Smooth muscle cell (in vitro differentiated cells): ENCODE results near the gene SPATA31D4. TPM values are rescaled to one million over a fixed set of nuclear protein-coding genes. Genes with fewer than 3 reads are reported as not detected.

Source experiments
- DNase-seq: peaks from one replicate; lab custom pipeline; 2025; ENCODE audit not compliant: unreplicated experiment; lab: John Stamatoyannopoulos, UW
- H2AFZ ChIP-seq: fragments of 200-600 bp; sonication (generic); 2 replicates; pipeline ENCODE4 v1.6.0; 2016; ENCODE audit warnings: antibody characterized with exemption, low read depth, mild to moderate bottlenecking
- H3F3A ChIP-seq: fragments of 200-600 bp; sonication (generic); 2 replicates; pipeline ENCODE4 v1.6.0; 2017; ENCODE audit warnings: antibody characterized with exemption, low read depth
- H3K27ac ChIP-seq: fragments of 200-600 bp; sonication (generic); 2 replicates; pipeline ENCODE4 v1.5.1; 2016; ENCODE audit warnings: low read depth, mild to moderate bottlenecking
- H3K27me3 ChIP-seq: fragments of 200-600 bp; sonication (generic); 2 replicates; pipeline ENCODE4 v1.6.1; 2016; ENCODE audit warnings: low read depth, mild to moderate bottlenecking
- H3K36me3 ChIP-seq: fragments of 200-600 bp; sonication (generic); 2 replicates; pipeline ENCODE4 v1.5.1; 2016; ENCODE audit warnings: low read depth
- H3K4me1 ChIP-seq: fragments of 200-600 bp; sonication (generic); 2 replicates; pipeline ENCODE4 v1.5.1; 2016; ENCODE audit warnings: low read depth
- H3K4me2 ChIP-seq: fragments of 200-600 bp; sonication (generic); 2 replicates; pipeline ENCODE4 v1.6.0; 2016; ENCODE audit warnings: mild to moderate bottlenecking
- H3K4me3 ChIP-seq: fragments of 200-600 bp; sonication (generic); 2 replicates; pipeline ENCODE4 v1.5.1; 2016; ENCODE audit warnings: mild to moderate bottlenecking
- H3K79me2 ChIP-seq: fragments of 200-600 bp; sonication (generic); 2 replicates; pipeline ENCODE4 v1.6.0; 2016; ENCODE audit warnings: low read depth, mild to moderate bottlenecking
- H3K9ac ChIP-seq: fragments of 200-600 bp; sonication (generic); 2 replicates; pipeline ENCODE4 v1.6.0; 2016; ENCODE audit warnings: low read depth
- H3K9me3 ChIP-seq: fragments of 200-600 bp; sonication (generic); replicated peaks from 2 replicates; pipeline ENCODE4 v1.5.1; 2016; ENCODE audit warnings: low read depth
- H4K20me1 ChIP-seq: fragments of 200-600 bp; sonication (generic); 2 replicates; pipeline ENCODE4 v1.6.0; 2016; ENCODE audit warnings: low read depth
- WGBS: methylation state at CpG from one replicate; pipeline ENCODE4 v1.1.7; 2016; ENCODE audit warnings: low lambda C conversion rate; 5-methylcytosine and 5-hydroxymethylcytosine counted together
- polyA plus RNA-seq: library from polyadenylated mRNA; unstranded; fragments of >200 nt; fragmentation: Nextera tagmentation; extraction: Ambion mirVana; gene quantifications from 2 replicates; pipeline ENCODE4 v1.2.1, GENCODE V29; 2016
- total RNA-seq: library from RNA; depleted of rRNA; stranded (reverse); fragments of >200 nt; gene quantifications from 2 replicates; pipeline ENCODE4 v1.2.3, GENCODE V29; 2014
- TF ChIP-seq, protein P1 (sequence below): fragments of 200-600 bp; sonication (generic); IDR thresholded peaks from 2 replicates; pipeline ENCODE4 v1.5.1; 2017; ENCODE audit warnings: borderline replicate concordance, mild to moderate bottlenecking, antibody characterized with exemption; ENCODE audit not compliant: insufficient read depth, poor library complexity, severe bottlenecking

The SPATA31D4 gene
- total and polyA plus RNA-seq, 2 experiments from 2014 or later, result not detected

- Histone ChIP-seq H3K4me1 (peaks cover 3% of the 10 kb centered on the region), H3K79me2 (no peaks in the 10 kb centered on the region), H2AFZ (no peak overlapping the region), H3K36me3 (no peaks in the 10 kb centered on the region), H3K27me3 (no peaks in the 10 kb centered on the region), H3K4me2 (no peak overlapping the region), H3F3A (no peaks in the 10 kb centered on the region), H3K4me3 (no peak overlapping the region), H3K9me3 (no peaks in the 10 kb centered on the region), H4K20me1 (no peaks in the 10 kb centered on the region), H3K9ac (no peak overlapping the region), H3K27ac (no peak overlapping the region)
- 68% methylated on average over 1 of the region's 1 CpG for WGBS
- TF ChIP-seq, protein P1, sequence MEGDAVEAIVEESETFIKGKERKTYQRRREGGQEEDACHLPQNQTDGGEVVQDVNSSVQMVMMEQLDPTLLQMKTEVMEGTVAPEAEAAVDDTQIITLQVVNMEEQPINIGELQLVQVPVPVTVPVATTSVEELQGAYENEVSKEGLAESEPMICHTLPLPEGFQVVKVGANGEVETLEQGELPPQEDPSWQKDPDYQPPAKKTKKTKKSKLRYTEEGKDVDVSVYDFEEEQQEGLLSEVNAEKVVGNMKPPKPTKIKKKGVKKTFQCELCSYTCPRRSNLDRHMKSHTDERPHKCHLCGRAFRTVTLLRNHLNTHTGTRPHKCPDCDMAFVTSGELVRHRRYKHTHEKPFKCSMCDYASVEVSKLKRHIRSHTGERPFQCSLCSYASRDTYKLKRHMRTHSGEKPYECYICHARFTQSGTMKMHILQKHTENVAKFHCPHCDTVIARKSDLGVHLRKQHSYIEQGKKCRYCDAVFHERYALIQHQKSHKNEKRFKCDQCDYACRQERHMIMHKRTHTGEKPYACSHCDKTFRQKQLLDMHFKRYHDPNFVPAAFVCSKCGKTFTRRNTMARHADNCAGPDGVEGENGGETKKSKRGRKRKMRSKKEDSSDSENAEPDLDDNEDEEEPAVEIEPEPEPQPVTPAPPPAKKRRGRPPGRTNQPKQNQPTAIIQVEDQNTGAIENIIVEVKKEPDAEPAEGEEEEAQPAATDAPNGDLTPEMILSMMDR, result no peak
- DNase-seq, result no peak
Observed at GRCh38 chr9:81886665-81887064, 41.6 kb upstream of the SPATA31D4 start.

DNA sequence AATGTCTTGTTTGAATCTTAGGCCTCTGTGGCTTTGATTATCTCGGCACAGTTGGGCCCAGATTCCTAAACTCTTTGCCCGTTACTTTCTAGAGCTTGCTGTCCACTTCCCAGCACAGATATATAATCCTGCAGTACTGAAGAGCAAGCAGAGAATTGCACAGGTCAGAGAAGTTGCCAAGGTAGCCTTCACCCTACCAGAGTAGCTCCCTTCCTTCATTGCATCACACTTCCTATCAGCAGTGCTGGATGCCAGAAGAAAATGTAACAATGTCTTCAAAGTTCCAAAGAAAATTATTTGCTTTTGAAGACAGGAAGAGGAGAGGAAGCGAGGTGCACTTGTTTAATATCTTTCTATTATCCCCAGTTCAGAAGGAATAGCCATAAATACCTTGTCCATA is 38.1 kb upstream of the SPATA31D4 start:
- Histone ChIP-seq H3K27me3 (no peaks in the 10 kb centered on the region), H3F3A (no peaks in the 10 kb centered on the region), H3K36me3 (no peaks in the 10 kb centered on the region), H3K9ac (no peak overlapping the region), H3K9me3 (no peaks in the 10 kb centered on the region), H4K20me1 (no peaks in the 10 kb centered on the region), H3K79me2 (no peaks in the 10 kb centered on the region), H3K4me2 (no peak overlapping the region), H3K4me3 (no peak overlapping the region), H3K4me1 (peaks cover 3% of the 10 kb centered on the region), H3K27ac (no peak overlapping the region), H2AFZ (no peak overlapping the region)
- no peak for DNase-seq
- WGBS, result 84% methylated on average over 3 of the region's 3 CpGs
- TF ChIP-seq, protein P1, result no peak

DNA sequence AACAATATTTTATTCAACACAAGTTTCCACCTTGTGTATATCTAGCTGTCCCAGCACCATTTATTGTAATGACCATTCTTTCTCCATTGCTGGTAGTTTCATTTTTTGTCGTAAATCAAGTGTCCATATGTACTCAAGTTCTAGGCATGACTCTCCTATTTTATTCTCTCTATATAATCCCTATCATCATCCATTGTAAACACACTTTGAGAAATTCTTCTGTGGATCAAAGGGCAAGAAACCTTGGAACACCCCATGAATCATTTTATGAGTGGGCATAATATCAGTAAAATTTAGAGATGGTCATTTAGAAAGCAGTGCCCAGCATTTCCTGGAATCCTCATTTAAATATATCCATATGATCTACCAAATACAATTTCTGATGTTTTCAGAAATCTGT is 35.8 kb upstream of the SPATA31D4 start:
- Histone ChIP-seq H3K9me3 (no peaks in the 10 kb centered on the region), H3K36me3 (no peaks in the 10 kb centered on the region), H3K4me2 (no peak overlapping the region), H3K4me3 (no peak overlapping the region), H4K20me1 (no peaks in the 10 kb centered on the region), H3K9ac (no peak overlapping the region), H3F3A (no peaks in the 10 kb centered on the region), H3K27ac (no peak overlapping the region), H3K79me2 (no peaks in the 10 kb centered on the region), H3K4me1 (no peaks in the 10 kb centered on the region), H2AFZ (no peak overlapping the region), H3K27me3 (no peaks in the 10 kb centered on the region)
- TF ChIP-seq, protein P1, result no peak
- WGBS, result 97% methylated on average over 1 of the region's 1 CpG
- DNase-seq, result no peak

GRCh38 chr9:81893929-81894328 is 34.3 kb upstream of the SPATA31D4 start:
- H3K4me3 ChIP-seq, result no peak overlapping the region
- no peaks in the 10 kb centered on the region for H3K4me1 ChIP-seq
- no peak overlapping the region for H2AFZ ChIP-seq
- H3F3A ChIP-seq, result no peaks in the 10 kb centered on the region
- no peak overlapping the region for H3K9ac ChIP-seq
- H3K79me2 ChIP-seq, result no peaks in the 10 kb centered on the region
- no peak overlapping the region for H3K27ac ChIP-seq
- TF ChIP-seq, protein P1, result no peak
- no peaks in the 10 kb centered on the region for H3K36me3 ChIP-seq
- H3K9me3 ChIP-seq, result no peaks in the 10 kb centered on the region
- DNase-seq, result no peak
- 61% methylated on average over 3 of the region's 3 CpGs for WGBS
- no peak overlapping the region for H3K4me2 ChIP-seq
- no peaks in the 10 kb centered on the region for H4K20me1 ChIP-seq
- no peaks in the 10 kb centered on the region for H3K27me3 ChIP-seq
